ENCODE results near the gene GPBP1L1. TPM values are rescaled to one million over a fixed set of nuclear protein-coding genes. Genes with fewer than 3 reads are reported as not detected.
A peak's percentile ranks its signal among the peaks of the same experiment; 100 is the strongest.

The GPBP1L1 gene
- total RNA-seq, 2 experiments from 2014 or later: 116 to 125 TPM

DNA sequence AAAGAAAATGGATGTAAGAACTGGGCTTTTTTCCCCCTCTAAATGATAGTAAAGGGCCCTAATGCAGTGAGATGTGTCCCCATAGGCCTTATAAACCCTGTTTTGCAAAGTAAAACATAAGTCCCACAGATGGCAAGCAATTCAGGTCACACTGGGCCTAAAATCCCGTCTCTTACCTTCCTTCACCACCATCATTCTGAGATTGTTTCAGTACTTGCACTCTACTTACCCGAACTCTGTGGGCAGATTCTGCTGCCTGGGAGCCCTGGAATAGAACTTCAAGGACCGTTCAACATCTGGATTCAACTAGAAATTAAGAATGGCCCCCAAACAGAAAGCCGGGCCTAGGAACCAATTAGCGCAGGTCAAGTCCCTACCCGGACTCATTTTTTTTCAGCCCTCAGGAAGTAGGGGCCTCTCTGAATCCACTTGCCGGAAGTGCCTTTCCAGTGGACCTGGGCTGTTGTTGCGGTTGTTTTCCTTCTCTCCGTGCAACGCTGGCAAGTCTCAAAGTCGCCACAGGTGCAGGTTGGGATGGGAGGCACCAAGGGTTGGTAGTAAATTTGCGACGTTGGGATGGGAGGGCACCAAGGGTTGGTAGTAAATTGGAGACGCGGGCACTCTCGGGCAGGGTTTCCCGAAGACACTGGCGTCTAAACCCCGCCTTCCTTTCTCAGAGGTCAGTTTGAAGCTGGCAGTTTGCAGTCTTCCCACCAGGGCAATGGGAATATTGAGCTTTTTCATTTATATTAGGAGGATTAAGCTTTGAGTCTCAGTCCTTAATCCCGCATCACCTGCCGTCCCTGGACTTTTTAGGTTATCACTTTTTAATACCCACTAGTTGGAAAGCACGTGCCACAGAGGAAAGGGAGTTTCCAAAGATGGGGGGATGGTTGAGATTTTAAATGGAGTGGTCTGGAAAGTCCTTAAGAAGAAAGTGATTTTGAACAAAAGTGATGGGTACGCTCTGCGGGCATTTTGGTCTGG is 1.7 kb upstream of the GPBP1L1 start, which contains the start of gene TMEM69:
TSS of gene TMEM69 (plus strand) at position 428 of the 987 bp plus-strand sequence. CDS start 2,888 bp downstream, outside the sequence.
- Histone ChIP-seq H3K4me1 (ENCODE audit: insufficient read depth, low read length) (peaks cover 40% of the 10 kb centered on the region), H3K4me3 (ENCODE audit: low read length) (peak within 1 kb of the TSS; percentile 95), H3K36me3 (ENCODE audit: insufficient read depth, low read length) (peaks cover 8% of the 10 kb centered on the region), H3K9me3 (ENCODE audit: control insufficient read depth in 1 of 2, insufficient read depth in 1 of 2, low read length in 2 of 2) (no peaks in the 10 kb centered on the region), H3K27me3 (ENCODE audit: control insufficient read depth in 1 of 2, insufficient read depth in 2 of 2, low read length in 2 of 2) (no peaks in the 10 kb centered on the region), H3K27ac (ENCODE audit: low read depth in 1 of 2, low read length in 2 of 2) (peak within 1 kb of the TSS; percentile 97)
- Mint-ChIP-seq H3K9me3 (no peaks in the 10 kb centered on the region), H3K4me3 (peak within 1 kb of the TSS; percentile 99), H3K27ac (peak within 1 kb of the TSS; percentile 100), H3K36me3 (ENCODE audit: low read depth) (peaks cover 56% of the 10 kb centered on the region), H3K4me1 (ENCODE audit: low read depth) (peaks cover 35% of the 10 kb centered on the region), H3K27me3 (no peaks in the 10 kb centered on the region)
- ChIA-PET CTCF (interaction anchor here (0.8 to 1.5 kb wide), 2 partner anchors 11 to 62 kb away, joined by 3 to 4 read pairs; partner anchors contain the start of gene IPP), POLR2A (interaction anchor here (0.6 to 3.6 kb wide), 22 partner anchors 10 to 1056 kb away, joined by 3 to 65 read pairs (median 5); partner anchors contain the start of genes AKR1A1, BTBD19, CCDC163 and HECTD3)
- TF ChIP-seq, protein P1, sequence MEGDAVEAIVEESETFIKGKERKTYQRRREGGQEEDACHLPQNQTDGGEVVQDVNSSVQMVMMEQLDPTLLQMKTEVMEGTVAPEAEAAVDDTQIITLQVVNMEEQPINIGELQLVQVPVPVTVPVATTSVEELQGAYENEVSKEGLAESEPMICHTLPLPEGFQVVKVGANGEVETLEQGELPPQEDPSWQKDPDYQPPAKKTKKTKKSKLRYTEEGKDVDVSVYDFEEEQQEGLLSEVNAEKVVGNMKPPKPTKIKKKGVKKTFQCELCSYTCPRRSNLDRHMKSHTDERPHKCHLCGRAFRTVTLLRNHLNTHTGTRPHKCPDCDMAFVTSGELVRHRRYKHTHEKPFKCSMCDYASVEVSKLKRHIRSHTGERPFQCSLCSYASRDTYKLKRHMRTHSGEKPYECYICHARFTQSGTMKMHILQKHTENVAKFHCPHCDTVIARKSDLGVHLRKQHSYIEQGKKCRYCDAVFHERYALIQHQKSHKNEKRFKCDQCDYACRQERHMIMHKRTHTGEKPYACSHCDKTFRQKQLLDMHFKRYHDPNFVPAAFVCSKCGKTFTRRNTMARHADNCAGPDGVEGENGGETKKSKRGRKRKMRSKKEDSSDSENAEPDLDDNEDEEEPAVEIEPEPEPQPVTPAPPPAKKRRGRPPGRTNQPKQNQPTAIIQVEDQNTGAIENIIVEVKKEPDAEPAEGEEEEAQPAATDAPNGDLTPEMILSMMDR (IDR thresholded peaks at IDR 0.05): no peak
- ATAC-seq (ENCODE audit: poor library complexity) (no peak), DNase-seq (peak; percentile 59 to 91 (median 70))
- intact Hi-C loops (cut with DNase I, micrococcal nuclease): loop anchor here (1.0 to 10.0 kb wide), 15 partner anchors 62 to 676 kb away; partner anchors contain the start of genes CCDC163 (in 2 of the 2), HECTD3 (in 2 of the 2), IPP (in 2 of the 2) and MMACHC (in 2 of the 2)

DNA sequence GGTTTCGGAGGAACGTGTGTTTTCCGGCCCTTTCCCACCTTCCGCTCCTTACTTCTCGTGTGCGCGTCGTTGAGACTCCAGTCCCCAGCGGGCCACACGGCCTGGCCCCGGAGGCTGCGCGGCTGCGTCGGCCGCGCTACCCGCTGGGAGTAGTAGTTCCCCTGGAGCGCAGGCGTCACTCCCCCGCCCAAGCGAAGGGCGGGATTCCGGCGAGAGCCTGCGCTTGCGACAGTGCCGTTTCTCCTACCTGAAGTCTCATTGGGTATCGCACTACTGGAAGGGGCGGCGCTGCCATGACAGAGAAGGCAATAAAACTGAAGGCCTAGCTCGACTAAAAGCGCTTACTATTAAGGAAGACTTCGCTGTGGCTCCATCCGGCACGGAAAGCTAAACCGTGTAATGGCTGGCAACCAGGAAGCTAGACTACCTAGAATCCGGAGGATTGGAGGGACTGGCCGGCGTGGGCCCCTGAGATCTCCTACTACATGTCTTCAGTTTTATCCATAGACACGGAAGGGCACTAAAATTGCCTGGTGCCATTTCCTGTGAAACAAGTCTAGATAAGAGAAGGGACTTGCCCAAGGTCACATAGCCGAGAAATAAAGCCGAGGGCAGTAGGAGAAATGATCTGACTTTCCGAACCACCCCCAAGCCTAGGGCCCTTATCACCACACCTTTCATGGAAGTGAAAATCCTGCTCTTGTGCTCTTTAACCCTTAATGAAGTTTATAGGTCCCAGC is 851 bp upstream of the GPBP1L1 start:
- Mint-ChIP-seq H3K27ac (peak overlapping the region; percentile 100), H3K4me3 (peak overlapping the region; percentile 99), H3K36me3 (ENCODE audit: low read depth) (peaks cover 47% of the 10 kb centered on the region), H3K4me1 (ENCODE audit: low read depth) (peaks cover 43% of the 10 kb centered on the region), H3K9me3 (no peaks in the 10 kb centered on the region), H3K27me3 (no peaks in the 10 kb centered on the region)
- ATAC-seq (ENCODE audit: poor library complexity) (peak; percentile 80), DNase-seq (peak; percentile 91 to 100 (median 96))
- intact Hi-C loops (cut with DNase I, micrococcal nuclease): loop anchor here (1.0 to 10.0 kb wide), 13 partner anchors 102 to 675 kb away; partner anchors contain the start of genes CCDC163 (in 2 of the 2), HECTD3 (in 2 of the 2), MMACHC (in 2 of the 2) and PRDX1 (in 2 of the 2)
- Histone ChIP-seq H3K4me1 (ENCODE audit: insufficient read depth, low read length) (peaks cover 41% of the 10 kb centered on the region), H3K9me3 (ENCODE audit: control insufficient read depth in 1 of 2, insufficient read depth in 1 of 2, low read length in 2 of 2) (no peaks in the 10 kb centered on the region), H3K4me3 (ENCODE audit: low read length) (peak overlapping the region; percentile 95), H3K27me3 (ENCODE audit: control insufficient read depth in 1 of 2, insufficient read depth in 2 of 2, low read length in 2 of 2) (no peaks in the 10 kb centered on the region), H3K27ac (ENCODE audit: low read depth in 1 of 2, low read length in 2 of 2) (peak overlapping the region; percentile 97), H3K36me3 (ENCODE audit: insufficient read depth, low read length) (peaks cover 8% of the 10 kb centered on the region)
- POLR2A ChIA-PET: interaction anchor here (0.6 to 3.6 kb wide), 21 partner anchors 9 to 1056 kb away, joined by 3 to 65 read pairs (median 6); partner anchors contain the start of genes AKR1A1, BTBD19, CCDC163 and HECTD3
- TF ChIP-seq, protein P1 (IDR thresholded peaks at IDR 0.05): no peak
- CTCF ChIA-PET: no interaction called here

DNA sequence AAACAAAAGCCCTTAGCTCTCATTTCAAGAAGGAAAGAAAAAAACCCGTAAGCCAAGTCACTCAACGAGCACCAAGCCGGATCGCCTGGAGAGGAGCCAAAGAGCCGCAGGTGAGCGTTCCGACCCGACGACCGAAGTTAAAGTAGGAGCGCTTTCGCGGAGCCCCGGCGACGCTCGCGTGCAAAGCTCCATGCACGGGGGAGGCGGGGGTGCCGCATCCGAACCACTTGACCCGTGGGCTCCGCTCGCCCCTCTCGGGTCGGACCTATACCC is 382 bp downstream of the GPBP1L1 start:
- H3K36me3 Mint-ChIP-seq (ENCODE audit: low read depth): peaks cover 39% of the 10 kb centered on the region
- DNase-seq (peak; percentile 51 to 86 (median 62)), ATAC-seq (ENCODE audit: poor library complexity) (peak; percentile 7)
- Histone ChIP-seq H3K36me3 (ENCODE audit: insufficient read depth, low read length) (peaks cover 4% of the 10 kb centered on the region), H3K9me3 (ENCODE audit: control insufficient read depth in 1 of 2, insufficient read depth in 1 of 2, low read length in 2 of 2) (no peaks in the 10 kb centered on the region), H3K4me3 (ENCODE audit: low read length) (peak overlapping the region; percentile 95), H3K4me1 (ENCODE audit: insufficient read depth, low read length) (peaks cover 44% of the 10 kb centered on the region), H3K27me3 (ENCODE audit: control insufficient read depth in 1 of 2, insufficient read depth in 2 of 2, low read length in 2 of 2) (no peaks in the 10 kb centered on the region), H3K27ac (ENCODE audit: low read depth in 1 of 2, low read length in 2 of 2) (peak overlapping the region; percentile 97)
- H3K9me3 Mint-ChIP-seq: no peaks in the 10 kb centered on the region
- H3K4me3 Mint-ChIP-seq: peak overlapping the region; percentile 99
- CTCF ChIA-PET: interaction anchor here (0.7 to 1.5 kb wide), 2 partner anchors 40 to 101 kb away, joined by 3 to 6 read pairs; partner anchors contain the start of gene NASP
- TF ChIP-seq, protein P1 (IDR thresholded peaks at IDR 0.05): no peak
- H3K4me1 Mint-ChIP-seq (ENCODE audit: low read depth): peaks cover 56% of the 10 kb centered on the region
- H3K27me3 Mint-ChIP-seq: no peaks in the 10 kb centered on the region
- POLR2A ChIA-PET: interaction anchor here (0.5 to 3.6 kb wide), 31 partner anchors 8 to 989 kb away, joined by 3 to 65 read pairs (median 4); partner anchors contain the start of genes AKR1A1, BTBD19, CCDC163 and HECTD3
- H3K27ac Mint-ChIP-seq: peak overlapping the region; percentile 100
- intact Hi-C loops (cut with DNase I, micrococcal nuclease): loop anchor here (2.0 to 10.0 kb wide), 10 partner anchors 101 to 674 kb away; partner anchors contain the start of genes CCDC163 (in 2 of the 2), HECTD3 (in 2 of the 2), MMACHC (in 2 of the 2) and UROD (in 2 of the 2)

Data from CD4-positive, alpha-beta T cell (primary cell).